ENCODE results near the gene TTBK2.
A peak's percentile ranks its signal among the peaks of the same experiment; 100 is the strongest.

The TTBK2 gene

GRCh38 chr15:42729409-42729808, 191.2 kb downstream of the TTBK2 start:
- H3K27me3 ChIP-seq (ENCODE audit: insufficient read depth, poor library complexity, severe bottlenecking), result no peaks in the 10 kb centered on the region

DNA sequence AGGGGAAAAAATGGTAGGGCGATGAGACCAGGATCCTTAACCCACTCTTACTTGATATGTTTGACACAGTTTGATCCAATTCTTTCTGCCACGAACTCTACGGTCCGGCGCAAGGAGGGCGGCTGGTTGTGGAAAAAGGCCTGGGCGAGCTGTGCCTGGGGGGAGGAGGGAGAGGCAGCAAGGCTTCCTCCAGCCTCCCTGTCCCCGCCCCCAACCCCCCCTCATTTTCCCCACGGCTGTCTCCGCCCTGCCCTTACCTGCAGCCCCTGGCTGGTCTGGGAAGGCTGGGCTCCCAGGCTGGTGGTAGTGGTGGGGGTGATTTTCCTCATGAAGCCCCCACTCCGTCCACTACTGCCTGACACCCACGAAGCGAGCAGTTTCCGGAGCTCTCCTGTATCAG, 191.6 kb downstream of the TTBK2 start:
- TF ChIP-seq GABPA (IDR thresholded peaks at IDR 0.05; ENCODE audit: low read depth) (no peak), POLR2AphosphoS5 (IDR thresholded peaks at IDR 0.05; ENCODE audit: low read depth) (no peak), REST (IDR thresholded peaks at IDR 0.05; ENCODE audit: insufficient replicate concordance, low read depth) (no peak), SPI1 (IDR thresholded peaks at IDR 0.05; ENCODE audit: borderline replicate concordance, low read depth) (no peak), CTCF (IDR thresholded peaks at IDR 0.05; ENCODE audit: insufficient read depth, low read length) (no peak)
- peak overlapping the region; percentile 45 for H3K27ac ChIP-seq (replicated peaks)
- H3K4me3 ChIP-seq (replicated peaks; ENCODE audit: insufficient read depth, low read length), result no peak overlapping the region
- H3K27me3 ChIP-seq (ENCODE audit: insufficient read depth, poor library complexity, severe bottlenecking), result no peaks in the 10 kb centered on the region
- no peak for DNase-seq (ENCODE audit: low read depth in 1 of 2, low spot score in 1 of 2)

More at GRCh38 chr15:42729409-42729808, 191.2 kb downstream of the TTBK2 start:
- peak in 1 of 2 experiments; percentile 31 for DNase-seq (ENCODE audit: low read depth in 1 of 2, low spot score in 1 of 2)
- TF ChIP-seq SPI1 (IDR thresholded peaks at IDR 0.05; ENCODE audit: borderline replicate concordance, low read depth) (peak; percentile 43; the same call in 1 of the 2 replicates), POLR2AphosphoS5 (IDR thresholded peaks at IDR 0.05; ENCODE audit: low read depth) (no peak)
- Histone ChIP-seq H3K4me3 (replicated peaks; ENCODE audit: insufficient read depth, low read length) (no peak overlapping the region), H3K27ac (replicated peaks) (peak overlapping the region; percentile 45)

- H3K4me3 ChIP-seq (replicated peaks; ENCODE audit: insufficient read depth, low read length), result no peak overlapping the region
Observed at GRCh38 chr15:42728560-42728959, 192.0 kb downstream of the TTBK2 start.

More at GRCh38 chr15:42728560-42728959, 192.0 kb downstream of the TTBK2 start:
- Histone ChIP-seq H3K27me3 (ENCODE audit: insufficient read depth, poor library complexity, severe bottlenecking) (no peaks in the 10 kb centered on the region), H3K27ac (replicated peaks) (no peak overlapping the region)
- TF ChIP-seq POLR2AphosphoS5 (IDR thresholded peaks at IDR 0.05; ENCODE audit: low read depth) (no peak), SPI1 (IDR thresholded peaks at IDR 0.05; ENCODE audit: borderline replicate concordance, low read depth) (no peak), REST (IDR thresholded peaks at IDR 0.05; ENCODE audit: insufficient replicate concordance, low read depth) (no peak), GABPA (IDR thresholded peaks at IDR 0.05; ENCODE audit: low read depth) (no peak), CTCF (IDR thresholded peaks at IDR 0.05; ENCODE audit: insufficient read depth, low read length) (no peak)
- DNase-seq (ENCODE audit: low read depth in 1 of 2, low spot score in 1 of 2), result no peak
